ENCODE measurements around the gene DSCAML1. TPM values are rescaled to one million over a fixed set of nuclear protein-coding genes. Genes with fewer than 3 reads are reported as not detected.

The DSCAML1 gene
- total and polyA plus RNA-seq, 9 of the 15 experiments (the other 6 are each of a cell fraction or from before 2014, with no cell fraction given), result not detected

- TF ChIP-seq UBTF (IDR thresholded peaks at IDR 0.05; ENCODE audit: borderline replicate concordance in 1 of 2, low read depth in 2 of 2, low read length in 2 of 2), result no peak
- TF ChIP-seq FIP1L1 (IDR thresholded peaks at IDR 0.05; ENCODE audit: low read depth, low read length, poor library complexity, severe bottlenecking), result no peak
- TF ChIP-seq ZFP91 (CRISPR knock-in tag; IDR thresholded peaks at IDR 0.05), result no peak
These were observed 405.8 kb downstream of the DSCAML1 start (continued) for GRCh38 chr11:117391181-117391580.

GRCh38 chr11:117390743-117391142, 406.3 kb downstream of the DSCAML1 start:
- Histone ChIP-seq H3K36me3 (ENCODE audit: control insufficient read depth, insufficient read depth, low read length) (peaks cover 9% of the 10 kb centered on the region; the same call in 1 of the 3 replicates), H3K27ac (ENCODE audit: extremely low read depth, low read depth, low read length) (no peak overlapping the region), H3K27me3 (ENCODE audit: control insufficient read depth in 2 of 2, insufficient read depth in 2 of 2, low read length in 2 of 2) (no peaks in the 10 kb centered on the region), H3K4me1 (replicated peaks in 1 of 2; ENCODE audit: control insufficient read depth in 2 of 2, insufficient read depth in 2 of 2, low read length in 2 of 2) (no peaks in the 10 kb centered on the region; a peak in 1 of 5 replicates), H4K20me1 (replicated peaks; ENCODE audit: control insufficient read depth, insufficient read depth, low read length) (no peaks in the 10 kb centered on the region), H3K9me1 (ENCODE audit: control insufficient read depth, insufficient read depth, low read length) (no peaks in the 10 kb centered on the region), H3K79me2 (ENCODE audit: control insufficient read depth, insufficient read depth, low read length) (no peaks in the 10 kb centered on the region), H2AFZ (ENCODE audit: low read depth, low read length) (no peak overlapping the region), H3K9me3 (replicated peaks; ENCODE audit: control insufficient read depth, insufficient read depth, low read depth, low read length) (no peaks in the 10 kb centered on the region), H3K9ac (ENCODE audit: insufficient read depth in 1 of 2, low read depth in 2 of 2, low read length in 2 of 2) (no peak overlapping the region), H3K4me2 (ENCODE audit: insufficient read depth, low read length) (no peak overlapping the region), H3K4me3 (no peak overlapping the region)
- in situ Hi-C loops (cut with MboI), result no loop called here
- CTCF ChIA-PET (ENCODE audit: low intra/inter-chr PET ratio), result no interaction called here
- 62% methylated on average over 8 of the region's 8 CpGs for WGBS (ENCODE audit: insufficient coverage, low coverage, missing lambda C conversion rate)
- POLR2A ChIA-PET, result interaction anchor here (0.9 to 1.1 kb wide), 2 partner anchors 9 to 38 kb away, joined by 4 to 5 read pairs; no protein-coding TSS in a partner anchor
- FAIRE-seq (no peak), ATAC-seq (no peak), DNase-seq (ENCODE audit: extremely low read depth in 1 of 4, low spot score in 3 of 4) (no peak)
- intact Hi-C loops (cut with micrococcal nuclease), result no loop called here
- BruUV-seq (replicated peaks), result no TSS peak
- no peak for TF ChIP-seq TBP (optimal IDR thresholded peaks at IDR 0.05; ENCODE audit: low read depth, low read length)
- no peak for TF ChIP-seq MAFF (IDR thresholded peaks at IDR 0.05; ENCODE audit: low read length)
- no peak for TF ChIP-seq ZNF695 (CRISPR knock-in tag; IDR thresholded peaks at IDR 0.05)
- no peak for TF ChIP-seq ZC3H11A (IDR thresholded peaks at IDR 0.05; ENCODE audit: low read depth, low read length)
- TF ChIP-seq CREBBP (IDR thresholded peaks at IDR 0.05; ENCODE audit: low read depth, low read length), result no peak
- TF ChIP-seq HNRNPK (IDR thresholded peaks at IDR 0.05; ENCODE audit: low read depth, low read length, poor library complexity, severe bottlenecking), result no peak
- no peak for TF ChIP-seq MBD2 (IDR thresholded peaks at IDR 0.05; ENCODE audit: borderline replicate concordance, low read depth)
- TF ChIP-seq FOXP4 (CRISPR knock-in tag; IDR thresholded peaks at IDR 0.05; ENCODE audit: borderline replicate concordance), result no peak
- no peak for TF ChIP-seq NFE2L1 (tag; IDR thresholded peaks at IDR 0.05; ENCODE audit: borderline replicate concordance, low read depth)
- no peak for TF ChIP-seq KAT8 (IDR thresholded peaks at IDR 0.05; ENCODE audit: low read depth)
- TF ChIP-seq KLF6 (CRISPR knock-in tag; IDR thresholded peaks at IDR 0.05; ENCODE audit: borderline replicate concordance), result no peak

Data from K562 (cell line).